HG03558 (cell line): ENCODE measurements around the gene WNK1.
"Not testable (repeated sequence)": the region's sequence is repeated elsewhere in the genome, so short reads cannot be mapped to it uniquely, and the experiment has no call there.

Source experiments
- ATAC-seq: cut with Tn5 transposase; IDR thresholded peaks from one replicate; pipeline ENCODE4 v1.9.1; 2021; ENCODE audit warnings: moderate number of reproducible peaks; ENCODE audit not compliant: unreplicated experiment; ENCODE audit errors: extremely low read depth

WNK1 gene

GRCh38 chr12:849733-850437, 97.5 kb downstream of the WNK1 start:
- not testable (repeated sequence) for ATAC-seq

- ATAC-seq = no peak
Observed at GRCh38 chr12:851343-851742, 99.0 kb downstream of the WNK1 start.

- ATAC-seq = no peak
Observed at GRCh38 chr12:851913-852312, 99.5 kb downstream of the WNK1 start.

- ATAC-seq = no peak
Observed at GRCh38 chr12:852864-853263, 100.5 kb downstream of the WNK1 start.

- no peak for ATAC-seq
Observed at GRCh38 chr12:857611-858010, 105.2 kb downstream of the WNK1 start.

- ATAC-seq = no peak
Observed at GRCh38 chr12:862303-862911, 110.0 kb downstream of the WNK1 start.

- ATAC-seq = no peak
Observed at GRCh38 chr12:863285-863684, 110.9 kb downstream of the WNK1 start.

GRCh38 chr12:865614-866013, 113.2 kb downstream of the WNK1 start:
- no peak for ATAC-seq

GRCh38 chr12:867905-868304, 115.5 kb downstream of the WNK1 start:
- ATAC-seq = no peak

GRCh38 chr12:868722-869121, 116.3 kb downstream of the WNK1 start:
- ATAC-seq = no peak

- ATAC-seq = no peak
Observed at GRCh38 chr12:870378-870777, 118.0 kb downstream of the WNK1 start.

- no peak for ATAC-seq
Observed at GRCh38 chr12:873954-874353, 121.6 kb downstream of the WNK1 start.

GRCh38 chr12:879641-880040, 127.3 kb downstream of the WNK1 start:
- ATAC-seq = no peak

- ATAC-seq = no peak
Observed at GRCh38 chr12:880656-881055, 128.3 kb downstream of the WNK1 start.

GRCh38 chr12:884746-885414, 132.5 kb downstream of the WNK1 start:
- ATAC-seq = no peak

GRCh38 chr12:885701-886100, 133.3 kb downstream of the WNK1 start:
- no peak for ATAC-seq

GRCh38 chr12:886206-886605, 133.8 kb downstream of the WNK1 start:
- no peak for ATAC-seq

GRCh38 chr12:894226-894625, 141.8 kb downstream of the WNK1 start:
- ATAC-seq = no peak

- no peak for ATAC-seq
Observed at GRCh38 chr12:896031-896430, 143.7 kb downstream of the WNK1 start.

- ATAC-seq = no peak
Observed at GRCh38 chr12:897386-897785, 145.0 kb downstream of the WNK1 start.

GRCh38 chr12:902581-902980, 150.2 kb downstream of the WNK1 start:
- no peak for ATAC-seq

GRCh38 chr12:903055-903454, 150.7 kb downstream of the WNK1 start:
- ATAC-seq = no peak
